AG09309 (cell line): ENCODE measurements around the gene C11orf42.
A peak's percentile ranks its signal among the peaks of the same experiment; 100 is the strongest.

ENCODE experiments used
- DNase-seq: peaks from one replicate; pipeline ENCODE4 v3.0.0-alpha.2; 2010; ENCODE audit warnings: low read depth
- H3K4me3 ChIP-seq: 2 replicates; pipeline ENCODE4 v1.5.1; 2011; ENCODE audit warnings: mild to moderate bottlenecking, low read depth, low read length, moderate library complexity; ENCODE audit not compliant: control insufficient read depth
- CTCF ChIP-seq: IDR thresholded peaks from 2 replicates; pipeline ENCODE4 v1.5.1; 2011; ENCODE audit warnings: mild to moderate bottlenecking, low read depth, low read length, inconsistent platforms; ENCODE audit not compliant: insufficient read depth, control insufficient read depth; ENCODE audit errors: missing control alignments

C11orf42 gene

GRCh38 chr11:6196396-6196795 is 9.0 kb upstream of the C11orf42 start:
- no peak for DNase-seq
- no peak overlapping the region for H3K4me3 ChIP-seq
- no peak for TF ChIP-seq CTCF

- no peak for DNase-seq
- TF ChIP-seq CTCF = no peak
- H3K4me3 ChIP-seq = no peak overlapping the region
Observed at GRCh38 chr11:6197466-6198200, 7.7 kb upstream of the C11orf42 start.

GRCh38 chr11:6199174-6199810 is 6.1 kb upstream of the C11orf42 start, which contains the start of gene OR52W1:
Gene OR52W1 (plus strand): TSS chr11:6199224. CDS start chr11:6199224, 0 bp downstream.
- no peak for DNase-seq
- no peak for TF ChIP-seq CTCF
- no peak within 1 kb of the TSS for H3K4me3 ChIP-seq

GRCh38 chr11:6200975-6201374 is 4.4 kb upstream of the C11orf42 start:
- no peak for TF ChIP-seq CTCF
- DNase-seq = no peak
- no peak overlapping the region for H3K4me3 ChIP-seq

- no peak overlapping the region for H3K4me3 ChIP-seq
- TF ChIP-seq CTCF = no peak
- DNase-seq = peak; percentile 24
Observed at GRCh38 chr11:6201481-6201880, 3.9 kb upstream of the C11orf42 start.

GRCh38 chr11:6202041-6202440 is 3.3 kb upstream of the C11orf42 start:
- H3K4me3 ChIP-seq = no peak overlapping the region
- DNase-seq = no peak
- TF ChIP-seq CTCF = no peak

GRCh38 chr11:6203327-6203726 is 2.0 kb upstream of the C11orf42 start:
- no peak for DNase-seq
- no peak for TF ChIP-seq CTCF
- no peak overlapping the region for H3K4me3 ChIP-seq
